Measurements from ENCODE around the gene IRX4.

Gene IRX4

DNA sequence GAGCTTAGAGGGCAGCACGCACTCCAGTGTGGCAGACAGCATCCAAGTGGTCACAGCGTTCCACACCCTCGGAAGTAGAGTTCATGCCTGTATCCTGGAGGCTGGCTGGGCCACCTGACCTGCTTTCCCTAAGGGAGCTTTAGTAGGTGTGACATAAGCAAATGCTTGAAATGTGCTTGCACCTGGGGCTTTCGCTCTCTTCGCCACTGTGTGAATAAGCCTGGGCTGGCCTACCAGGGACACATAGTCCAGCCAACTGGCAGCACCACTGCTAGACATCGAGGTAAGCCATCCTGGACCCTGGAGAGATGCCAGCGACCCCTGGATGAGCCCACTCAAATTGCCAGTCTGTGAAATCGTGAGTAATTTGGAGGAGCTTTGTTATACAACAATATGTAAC is 24.9 kb upstream of the IRX4 start:
- TF ChIP-seq, protein P1, sequence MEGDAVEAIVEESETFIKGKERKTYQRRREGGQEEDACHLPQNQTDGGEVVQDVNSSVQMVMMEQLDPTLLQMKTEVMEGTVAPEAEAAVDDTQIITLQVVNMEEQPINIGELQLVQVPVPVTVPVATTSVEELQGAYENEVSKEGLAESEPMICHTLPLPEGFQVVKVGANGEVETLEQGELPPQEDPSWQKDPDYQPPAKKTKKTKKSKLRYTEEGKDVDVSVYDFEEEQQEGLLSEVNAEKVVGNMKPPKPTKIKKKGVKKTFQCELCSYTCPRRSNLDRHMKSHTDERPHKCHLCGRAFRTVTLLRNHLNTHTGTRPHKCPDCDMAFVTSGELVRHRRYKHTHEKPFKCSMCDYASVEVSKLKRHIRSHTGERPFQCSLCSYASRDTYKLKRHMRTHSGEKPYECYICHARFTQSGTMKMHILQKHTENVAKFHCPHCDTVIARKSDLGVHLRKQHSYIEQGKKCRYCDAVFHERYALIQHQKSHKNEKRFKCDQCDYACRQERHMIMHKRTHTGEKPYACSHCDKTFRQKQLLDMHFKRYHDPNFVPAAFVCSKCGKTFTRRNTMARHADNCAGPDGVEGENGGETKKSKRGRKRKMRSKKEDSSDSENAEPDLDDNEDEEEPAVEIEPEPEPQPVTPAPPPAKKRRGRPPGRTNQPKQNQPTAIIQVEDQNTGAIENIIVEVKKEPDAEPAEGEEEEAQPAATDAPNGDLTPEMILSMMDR (IDR thresholded peaks at IDR 0.05; ENCODE audit: low read depth, low read length): no peak
- DNase-seq (ENCODE audit: extremely low read depth, low read depth): no peak

GRCh38 chr5:1905108-1905507 is 22.4 kb upstream of the IRX4 start:
- TF ChIP-seq, protein P1 (IDR thresholded peaks at IDR 0.05; ENCODE audit: low read depth, low read length): no peak

DNA sequence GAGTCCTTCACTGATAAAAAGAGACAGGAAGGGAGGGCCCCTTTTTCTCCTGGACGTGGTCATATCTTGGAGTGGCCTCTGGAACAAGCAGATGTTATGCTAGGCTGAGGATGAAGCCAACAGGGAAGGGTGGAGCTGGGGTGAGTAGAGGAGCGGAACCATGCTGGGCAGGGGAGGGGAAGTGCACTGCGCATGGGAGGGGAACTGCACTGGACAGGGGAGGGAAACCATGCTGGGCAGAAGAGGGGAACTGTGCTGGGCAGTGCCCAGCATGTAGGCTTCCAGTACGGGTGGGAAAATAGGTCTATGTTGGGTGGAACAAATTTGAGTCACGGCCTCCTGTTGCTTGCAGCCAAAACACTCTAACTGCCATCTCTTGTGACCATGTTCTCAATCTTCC is 19.3 kb upstream of the IRX4 start:
- TF ChIP-seq, protein P1 (IDR thresholded peaks at IDR 0.05; ENCODE audit: low read depth, low read length): no peak
- no peak for DNase-seq (ENCODE audit: extremely low read depth, low read depth)

More at GRCh38 chr5:1905108-1905507, 22.4 kb upstream of the IRX4 start:
- DNase-seq (ENCODE audit: extremely low read depth, low read depth): no peak

- DNase-seq (ENCODE audit: extremely low read depth, low read depth): no peak
- TF ChIP-seq, protein P1 (IDR thresholded peaks at IDR 0.05; ENCODE audit: low read depth, low read length): no peak
These were observed 18.3 kb upstream of the IRX4 start for GRCh38 chr5:1901061-1901460.

DNA sequence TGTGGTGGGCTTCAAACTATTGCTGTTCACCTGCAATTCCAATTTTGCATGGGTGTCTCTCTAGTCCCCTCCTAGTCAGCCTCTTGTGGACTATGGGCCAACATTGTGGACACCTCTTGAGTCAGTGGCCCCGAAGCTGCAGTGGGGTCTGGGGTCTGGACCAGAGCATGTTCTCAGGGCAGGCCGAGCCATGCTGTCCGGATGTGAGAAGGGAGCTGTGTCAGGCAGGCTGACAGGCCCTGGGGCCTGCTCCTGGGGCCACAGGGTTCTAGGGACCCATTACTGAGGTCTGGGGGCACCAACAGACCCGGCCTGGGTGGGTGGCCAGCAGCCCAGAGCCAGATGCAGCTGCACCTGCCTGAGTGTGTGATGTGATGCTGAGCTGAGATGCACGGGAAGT is 16.5 kb upstream of the IRX4 start:
- DNase-seq (ENCODE audit: extremely low read depth, low read depth): no peak
- TF ChIP-seq, protein P1 (IDR thresholded peaks at IDR 0.05; ENCODE audit: low read depth, low read length): no peak

DNA sequence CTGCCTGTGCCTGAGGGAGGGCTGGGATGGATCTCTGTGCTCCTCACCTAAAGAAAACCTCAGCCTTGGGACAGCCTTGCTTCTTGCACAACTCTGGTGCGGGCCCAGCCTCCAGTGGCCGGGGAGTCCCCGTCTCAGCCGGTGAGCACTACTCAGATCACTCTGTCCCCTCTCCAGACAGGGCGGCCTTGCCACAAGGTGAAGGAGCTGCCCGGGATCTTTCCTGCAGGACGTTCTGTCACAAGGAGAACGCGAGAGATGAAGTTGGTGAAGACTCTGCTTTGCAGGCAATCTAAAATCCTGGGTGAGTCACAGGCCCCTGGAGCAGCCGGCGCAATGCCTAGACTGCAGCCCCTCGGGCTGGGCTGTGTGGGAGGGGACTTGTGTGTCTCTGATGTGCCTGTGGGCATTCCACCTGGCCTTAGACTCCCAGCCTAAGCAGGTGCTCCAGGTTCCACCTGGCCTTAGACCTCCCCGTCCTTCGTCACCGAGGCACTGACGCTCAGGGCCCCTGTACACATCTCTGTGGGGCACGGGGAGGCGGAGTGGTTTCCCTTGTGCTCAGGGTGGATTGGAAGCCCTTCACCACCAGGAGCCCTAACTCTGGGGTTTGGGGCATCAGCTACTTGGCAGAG is 15.2 kb upstream of the IRX4 start:
- DNase-seq (ENCODE audit: extremely low read depth, low read depth): no peak
- TF ChIP-seq, protein P1 (IDR thresholded peaks at IDR 0.05; ENCODE audit: low read depth, low read length): no peak

- DNase-seq (ENCODE audit: extremely low read depth, low read depth): no peak
- TF ChIP-seq, protein P1 (IDR thresholded peaks at IDR 0.05; ENCODE audit: low read depth, low read length): no peak
These were observed 14.7 kb upstream of the IRX4 start for GRCh38 chr5:1897386-1897785.
